ENCODE results near the gene SOCS1. TPM values are rescaled to one million over a fixed set of nuclear protein-coding genes. Genes with fewer than 3 reads are reported as not detected.

The SOCS1 gene
- total RNA-seq, 1 donor from 2014 or later, result 1.6 TPM

DNA sequence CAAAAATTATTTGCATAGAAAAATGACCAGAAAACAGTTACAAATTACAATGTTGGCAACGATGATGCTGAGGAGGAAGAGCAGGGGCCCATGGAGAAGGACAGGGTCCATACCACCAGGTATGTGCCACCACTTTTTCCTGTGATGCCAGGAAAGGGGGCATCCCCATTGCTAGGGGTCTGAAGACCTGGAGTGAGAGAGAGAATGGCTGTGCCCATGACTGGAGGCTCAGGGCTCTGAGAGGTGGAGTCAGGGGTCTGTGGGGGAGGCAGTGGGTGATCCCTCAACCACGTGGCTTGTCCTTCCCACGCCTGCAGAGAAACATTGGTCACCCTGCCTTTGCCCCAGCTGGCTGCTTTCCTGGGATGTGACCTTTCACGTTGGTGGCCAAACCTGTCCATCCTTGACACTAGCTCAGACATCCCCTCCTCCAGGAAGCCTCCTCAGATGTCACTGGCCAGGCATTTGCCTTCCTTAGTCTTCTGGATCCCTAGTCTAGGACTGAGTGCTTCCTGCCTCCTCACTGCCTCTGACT, 51.4 kb downstream of the SOCS1 start:
- TF ChIP-seq, protein P1, sequence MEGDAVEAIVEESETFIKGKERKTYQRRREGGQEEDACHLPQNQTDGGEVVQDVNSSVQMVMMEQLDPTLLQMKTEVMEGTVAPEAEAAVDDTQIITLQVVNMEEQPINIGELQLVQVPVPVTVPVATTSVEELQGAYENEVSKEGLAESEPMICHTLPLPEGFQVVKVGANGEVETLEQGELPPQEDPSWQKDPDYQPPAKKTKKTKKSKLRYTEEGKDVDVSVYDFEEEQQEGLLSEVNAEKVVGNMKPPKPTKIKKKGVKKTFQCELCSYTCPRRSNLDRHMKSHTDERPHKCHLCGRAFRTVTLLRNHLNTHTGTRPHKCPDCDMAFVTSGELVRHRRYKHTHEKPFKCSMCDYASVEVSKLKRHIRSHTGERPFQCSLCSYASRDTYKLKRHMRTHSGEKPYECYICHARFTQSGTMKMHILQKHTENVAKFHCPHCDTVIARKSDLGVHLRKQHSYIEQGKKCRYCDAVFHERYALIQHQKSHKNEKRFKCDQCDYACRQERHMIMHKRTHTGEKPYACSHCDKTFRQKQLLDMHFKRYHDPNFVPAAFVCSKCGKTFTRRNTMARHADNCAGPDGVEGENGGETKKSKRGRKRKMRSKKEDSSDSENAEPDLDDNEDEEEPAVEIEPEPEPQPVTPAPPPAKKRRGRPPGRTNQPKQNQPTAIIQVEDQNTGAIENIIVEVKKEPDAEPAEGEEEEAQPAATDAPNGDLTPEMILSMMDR (conservative IDR thresholded peaks at IDR 0.05), result no peak
- Mint-ChIP-seq H3K27me3 (ENCODE audit: low read depth) (peaks cover 16% of the 10 kb centered on the region), H3K4me1 (peaks cover 10% of the 10 kb centered on the region), H3K36me3 (ENCODE audit: low read depth) (no peaks in the 10 kb centered on the region), H3K9me3 (no peaks in the 10 kb centered on the region), H3K4me3 (no peak overlapping the region), H3K27ac (ENCODE audit: unreplicated experiment) (no peak overlapping the region)
- no peak for DNase-seq (ENCODE audit: low read depth, low spot score)

Other genes with a start within 250 kb of the SOCS1 start
- not detected in 2 replicates for gene TNP2, start 13.1 kb upstream of the SOCS1 start, total RNA-seq
- gene PRM3, start 17.4 kb upstream of the SOCS1 start, total RNA-seq, result not detected in 2 replicates
- not detected in 2 replicates for gene PRM2, start 20.3 kb upstream of the SOCS1 start, total RNA-seq
- gene PRM1, start 25.1 kb upstream of the SOCS1 start, total RNA-seq, result not detected in 2 replicates
- 39.6 and 41.9 TPM in 2 replicates for gene RMI2, start 89.3 kb upstream of the SOCS1 start, total RNA-seq